Muscle of leg (tissue), 11 donors: Measurements from ENCODE around the gene HRH1. TPM values are rescaled to one million over a fixed set of nuclear protein-coding genes. Genes with fewer than 3 reads are reported as not detected.

Experiments used
- DNase-seq: peaks from one replicate; pipeline ENCODE4 v3.0.0; 2013
- H3K27ac ChIP-seq: one replicate; pipeline ENCODE4 v1.5.1; 2013; ENCODE audit warnings: mild to moderate bottlenecking, low read length, control low read depth
- H3K27me3 ChIP-seq: one replicate; pipeline ENCODE4 v1.6.1; 2013; ENCODE audit warnings: low read length; ENCODE audit not compliant: control insufficient read depth, insufficient read depth
- H3K36me3 ChIP-seq: one replicate; pipeline ENCODE4 v1.6.1; 2013; ENCODE audit warnings: low read length; ENCODE audit not compliant: control insufficient read depth, insufficient read depth
- H3K4me1 ChIP-seq: one replicate; pipeline ENCODE4 v1.6.1; 2013; ENCODE audit warnings: low read length; ENCODE audit not compliant: control insufficient read depth, insufficient read depth
- H3K4me3 ChIP-seq: one replicate; pipeline ENCODE4 v1.5.1; 2013; ENCODE audit warnings: low read length, control low read depth
- H3K9me3 ChIP-seq: replicated peaks from 2 replicates; pipeline ENCODE4 v1.6.1; 2013; ENCODE audit warnings: low read depth, low read length; ENCODE audit not compliant: control insufficient read depth
- WGBS: methylation state at CpG from one replicate; pipeline ENCODE4 v1.1.5; 2013; ENCODE audit warnings: missing lambda C conversion rate; ENCODE audit not compliant: insufficient coverage; 5-methylcytosine and 5-hydroxymethylcytosine counted together
- polyA plus RNA-seq, 8 donors: library from polyadenylated mRNA; unstranded; fragments of 120-200 nt; gene quantifications; one replicate each; pipeline versions ENCODE4 v1.2.1 to v1.2.3, GENCODE V29; 2013; ENCODE audit warnings: inconsistent platforms in 1 of 8, low replicate concordance in 1 of 8; ENCODE audit not compliant: insufficient read length in 8 of 8, insufficient read depth in 1 of 8
- total RNA-seq: library from RNA; stranded (reverse); fragments of 120-200 nt; gene quantifications from one replicate; pipeline ENCODE4 v1.2.4, GENCODE V29; 2013

HRH1 gene
- total and polyA plus RNA-seq, 9 donors: 1.6 to 6.2 (median 3.2) TPM

DNA sequence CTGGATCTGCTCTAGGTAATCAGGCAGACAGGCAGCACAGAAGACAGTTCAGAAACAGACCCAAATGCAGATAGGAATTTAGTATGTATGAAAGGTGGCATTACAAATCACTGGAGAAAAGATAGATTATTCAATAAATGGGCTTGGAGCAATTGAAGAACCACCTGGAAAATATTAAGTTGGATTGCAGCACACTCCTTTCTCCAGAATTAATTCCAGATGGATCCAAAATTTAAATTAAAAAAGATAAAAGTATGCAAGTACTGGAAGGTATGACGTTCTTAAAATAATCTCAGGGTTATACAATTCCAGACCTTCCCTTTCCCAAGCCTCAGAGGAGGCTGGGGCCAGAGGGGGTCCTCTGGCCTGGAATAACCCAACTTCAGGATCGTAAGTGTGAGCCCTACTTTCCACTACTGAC, 32.5 kb downstream of the HRH1 start:
- Histone ChIP-seq H3K27ac (peak overlapping the region; percentile 75), H3K4me3 (no peak overlapping the region), H3K27me3 (peaks cover 3% of the 10 kb centered on the region), H3K4me1 (peaks cover 19% of the 10 kb centered on the region), H3K36me3 (no peaks in the 10 kb centered on the region), H3K9me3 (no peaks in the 10 kb centered on the region)
- no CpG with 5 or more reads among the region's 2 CpGs for whole genome bisulfite sequencing
- peak; percentile 90 for DNase-seq

DNA sequence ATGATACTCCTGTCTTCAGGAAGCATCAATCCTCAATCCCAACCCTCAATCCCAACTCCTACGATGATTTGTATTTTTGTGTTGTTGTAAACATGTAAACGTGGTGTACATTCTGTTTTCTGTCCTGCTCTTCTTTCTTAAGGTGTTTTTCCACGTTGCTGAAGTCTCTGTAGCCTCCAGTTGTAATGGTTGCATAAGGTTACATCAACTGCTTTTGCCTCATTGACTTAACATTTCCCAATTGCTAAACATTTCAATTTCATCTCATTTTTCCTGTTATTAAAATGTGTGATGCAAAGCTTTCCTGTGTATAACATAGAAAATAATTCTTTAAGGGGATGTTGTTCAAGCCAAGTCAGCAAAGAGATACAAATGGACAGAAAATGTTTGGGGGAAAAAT, 33.4 kb downstream of the HRH1 start:
- H3K36me3 ChIP-seq: no peaks in the 10 kb centered on the region
- H3K4me1 ChIP-seq: peaks cover 19% of the 10 kb centered on the region
- peaks cover 3% of the 10 kb centered on the region for H3K27me3 ChIP-seq
- DNase-seq: no peak
- H3K27ac ChIP-seq: peak overlapping the region; percentile 35
- H3K9me3 ChIP-seq: no peaks in the 10 kb centered on the region
- no CpG with 5 or more reads among the region's 3 CpGs for WGBS
- no peak overlapping the region for H3K4me3 ChIP-seq

DNA sequence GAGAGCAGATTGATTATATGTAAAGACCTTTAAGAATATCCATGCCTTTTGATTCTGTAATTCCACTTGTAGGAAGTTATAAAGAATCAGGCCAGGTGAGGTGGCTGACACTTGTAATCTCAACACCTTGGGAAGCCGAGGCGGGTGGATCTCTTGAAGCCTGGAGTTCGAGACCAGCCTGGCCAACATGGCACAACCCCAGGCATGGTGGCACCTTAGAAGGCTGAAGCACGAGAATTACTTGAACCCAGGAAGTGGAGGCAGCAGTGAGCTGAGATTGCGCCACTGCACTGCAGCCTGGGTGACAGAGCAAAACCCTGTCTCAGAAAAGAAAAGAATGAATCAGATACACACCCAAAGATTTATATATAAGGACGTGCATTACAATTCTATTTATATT, 33.9 kb downstream of the HRH1 start:
- Histone ChIP-seq H3K4me1 (peaks cover 19% of the 10 kb centered on the region), H3K9me3 (no peaks in the 10 kb centered on the region), H3K27me3 (peaks cover 3% of the 10 kb centered on the region), H3K36me3 (no peaks in the 10 kb centered on the region), H3K27ac (no peak overlapping the region), H3K4me3 (no peak overlapping the region)
- DNase-seq: no peak
- 86% methylated on average over 4 of the region's 6 CpGs for WGBS

DNA sequence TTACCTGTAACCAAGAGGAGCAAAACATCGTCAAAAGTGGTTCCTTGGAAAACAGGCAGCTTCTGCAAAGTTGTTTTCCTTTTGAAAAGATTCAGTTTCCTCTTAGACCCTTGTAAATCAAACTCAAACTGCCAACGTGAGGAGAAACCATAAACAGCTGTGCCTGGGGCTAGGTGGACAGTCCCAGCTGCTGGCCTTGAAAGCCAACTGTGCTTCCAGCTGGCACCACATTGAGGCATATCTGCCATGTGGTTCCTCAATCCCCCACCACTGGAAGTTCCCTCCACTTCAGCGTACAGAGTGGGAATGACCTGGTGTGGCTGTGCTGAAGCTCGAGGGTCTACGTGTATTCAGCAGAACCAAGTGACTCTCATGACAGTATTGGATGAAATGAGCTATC, 40.9 kb downstream of the HRH1 start:
- no peaks in the 10 kb centered on the region for H3K9me3 ChIP-seq
- no peak overlapping the region for H3K4me3 ChIP-seq
- H3K27me3 ChIP-seq: peaks cover 4% of the 10 kb centered on the region
- peak; percentile 78 for DNase-seq
- no peak overlapping the region for H3K27ac ChIP-seq
- 0% methylated on average over 1 of the region's 5 CpGs for WGBS
- no peaks in the 10 kb centered on the region for H3K36me3 ChIP-seq
- H3K4me1 ChIP-seq: peaks cover 18% of the 10 kb centered on the region

DNA sequence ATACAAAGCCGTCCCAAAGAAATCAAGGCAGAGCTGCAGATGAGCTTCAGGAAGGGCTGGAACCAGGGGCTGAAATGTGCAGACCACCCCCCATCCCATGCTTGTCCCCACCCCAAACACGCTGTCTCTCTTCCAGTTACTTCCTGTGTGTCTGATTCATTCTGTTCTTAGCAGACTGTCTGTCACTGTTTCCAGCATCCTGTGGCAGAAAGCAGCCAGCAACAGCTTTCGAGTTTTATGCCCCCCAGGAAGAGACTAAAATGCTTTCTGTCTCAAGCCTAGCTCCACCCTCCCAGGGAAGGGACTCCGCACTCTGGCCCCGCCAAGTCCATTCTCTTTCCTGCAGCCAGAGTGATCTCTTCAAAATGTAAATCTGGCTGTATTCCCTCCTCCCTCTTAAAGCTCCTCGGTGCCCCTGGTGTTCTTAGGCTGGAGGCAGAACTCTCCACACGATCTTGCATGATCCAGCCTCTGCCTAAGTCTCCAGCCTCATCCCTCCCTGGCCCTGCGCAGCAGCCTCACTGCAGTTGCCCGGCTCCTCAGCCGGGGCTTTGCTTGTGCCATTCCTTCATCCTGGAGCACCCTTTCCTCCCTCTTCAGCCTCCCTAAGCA, 41.5 kb downstream of the HRH1 start:
- H3K36me3 ChIP-seq: no peaks in the 10 kb centered on the region
- H3K27me3 ChIP-seq: peaks cover 4% of the 10 kb centered on the region
- H3K4me3 ChIP-seq: no peak overlapping the region
- H3K27ac ChIP-seq: peak overlapping the region; percentile 5
- DNase-seq: peak; percentile 69
- no peaks in the 10 kb centered on the region for H3K9me3 ChIP-seq
- H3K4me1 ChIP-seq: peaks cover 18% of the 10 kb centered on the region
- 29% methylated on average over 9 of the region's 10 CpGs for WGBS

DNA sequence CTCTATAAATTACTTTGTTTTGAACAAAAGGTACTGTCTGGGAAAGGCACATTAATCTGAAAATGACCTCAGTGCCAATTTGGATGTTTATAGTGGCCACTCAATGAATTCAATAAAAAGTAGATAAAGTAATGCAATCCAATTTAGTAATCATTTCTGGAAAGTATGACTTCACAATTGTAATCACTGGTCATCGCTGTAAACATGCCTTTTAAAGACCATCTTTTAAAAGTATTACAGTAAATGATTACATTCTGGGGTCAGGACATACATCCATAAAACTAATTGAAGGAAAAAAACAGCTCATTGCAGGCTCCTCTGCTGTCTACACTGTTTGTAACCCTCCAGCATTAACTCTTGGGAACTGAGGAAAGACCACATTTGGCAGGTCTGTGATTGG, 43.2 kb downstream of the HRH1 start:
- H3K9me3 ChIP-seq: no peaks in the 10 kb centered on the region
- no CpG with 5 or more reads among the region's 1 CpG for WGBS
- DNase-seq: peak; percentile 53
- H3K27me3 ChIP-seq: peaks cover 4% of the 10 kb centered on the region
- H3K27ac ChIP-seq: no peak overlapping the region
- peaks cover 24% of the 10 kb centered on the region for H3K4me1 ChIP-seq
- H3K36me3 ChIP-seq: no peaks in the 10 kb centered on the region
- H3K4me3 ChIP-seq: no peak overlapping the region

DNA sequence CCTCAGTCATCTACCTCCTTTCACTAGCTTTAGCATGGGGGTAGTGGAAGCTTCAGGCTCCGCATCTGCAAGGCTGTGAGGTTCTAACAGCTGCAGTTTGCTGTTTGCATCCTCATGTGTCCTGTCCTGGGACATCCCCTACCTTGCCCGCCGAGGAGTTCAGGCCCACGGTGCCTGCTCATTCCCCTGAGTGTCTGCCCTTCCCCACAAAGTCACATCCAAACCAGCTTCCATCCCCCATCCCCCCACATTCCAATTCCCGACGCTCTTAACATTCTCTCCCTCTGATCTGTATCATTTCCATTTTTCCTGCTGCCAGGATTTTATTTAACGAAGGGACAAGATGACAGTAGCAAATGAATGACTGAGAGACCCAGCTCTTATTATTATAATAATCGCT, 43.8 kb downstream of the HRH1 start:
- H3K27ac ChIP-seq: no peak overlapping the region
- H3K4me3 ChIP-seq: no peak overlapping the region
- no peaks in the 10 kb centered on the region for H3K36me3 ChIP-seq
- no peak for DNase-seq
- H3K9me3 ChIP-seq: no peaks in the 10 kb centered on the region
- peaks cover 4% of the 10 kb centered on the region for H3K27me3 ChIP-seq
- peaks cover 24% of the 10 kb centered on the region for H3K4me1 ChIP-seq
- WGBS: 29% methylated on average over 3 of the region's 8 CpGs

DNA sequence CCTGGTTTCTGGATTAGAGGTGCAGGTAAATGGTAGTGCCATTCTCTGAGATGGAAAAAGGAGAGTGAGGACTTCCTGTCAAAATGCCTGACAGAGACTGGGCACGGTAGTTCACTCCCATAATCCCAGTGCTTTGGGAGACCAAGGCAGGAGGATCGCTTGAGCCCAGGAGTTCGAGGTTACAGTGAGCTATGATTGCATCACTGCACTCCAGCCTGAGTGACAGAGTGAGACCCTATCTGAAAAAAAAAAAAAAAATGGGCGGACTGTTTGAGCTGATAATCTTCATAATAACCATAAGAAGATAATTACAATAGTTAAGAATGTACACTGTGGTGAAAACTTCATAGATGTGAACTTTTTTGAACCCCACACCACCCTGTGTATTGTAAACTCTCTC, 44.2 kb downstream of the HRH1 start:
- Histone ChIP-seq H3K27me3 (peaks cover 4% of the 10 kb centered on the region), H3K4me1 (peaks cover 24% of the 10 kb centered on the region), H3K9me3 (no peaks in the 10 kb centered on the region), H3K27ac (no peak overlapping the region), H3K36me3 (no peaks in the 10 kb centered on the region), H3K4me3 (no peak overlapping the region)
- WGBS: 33% methylated on average over 1 of the region's 4 CpGs
- DNase-seq: no peak

DNA sequence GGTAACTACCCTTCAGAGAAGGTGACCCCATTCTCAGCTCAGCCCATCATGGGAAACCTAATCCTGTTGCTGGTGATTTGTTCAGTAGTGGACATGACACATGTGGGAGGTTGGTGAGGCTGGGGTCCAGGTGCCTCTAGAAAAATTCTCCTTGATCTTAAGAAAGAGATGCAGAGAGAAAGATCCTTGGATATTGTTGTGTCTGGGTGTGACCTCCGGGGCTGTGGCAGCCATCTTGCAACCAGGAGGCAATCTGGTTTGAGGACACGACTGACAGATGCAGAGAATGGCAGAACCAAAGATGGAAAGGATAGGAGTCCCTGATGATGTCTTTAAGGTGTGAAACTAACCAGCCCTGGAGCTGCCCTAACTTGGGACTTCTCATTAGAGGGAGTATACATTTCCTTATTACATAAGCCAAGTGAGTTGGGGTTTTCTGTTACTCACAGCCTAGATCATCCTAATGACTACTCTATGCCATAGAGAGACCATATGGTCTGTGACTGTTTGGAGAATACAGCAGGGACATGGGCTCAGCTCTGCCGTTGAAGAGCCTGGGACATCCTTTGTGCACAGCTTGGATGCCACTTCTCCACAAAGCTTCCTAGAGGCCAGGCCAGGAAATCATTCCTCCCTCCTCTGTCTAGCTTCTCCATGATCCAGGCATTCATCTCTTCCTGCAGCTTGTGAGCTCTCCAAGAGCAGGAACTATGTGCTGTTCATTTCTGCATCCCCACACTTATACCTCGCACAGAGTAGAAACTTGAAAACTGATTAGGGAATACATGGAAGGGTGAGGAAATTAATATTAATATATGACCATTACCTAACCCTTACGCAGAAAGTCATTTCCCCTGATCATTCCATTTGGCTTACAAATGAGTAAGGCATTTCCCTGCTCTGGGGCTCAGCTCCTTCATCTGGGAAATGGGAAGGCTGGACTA, 45.9 kb downstream of the HRH1 start:
- Histone ChIP-seq H3K4me3 (no peak overlapping the region), H3K27ac (no peak overlapping the region), H3K36me3 (no peaks in the 10 kb centered on the region), H3K27me3 (peaks cover 4% of the 10 kb centered on the region), H3K9me3 (no peaks in the 10 kb centered on the region), H3K4me1 (peaks cover 28% of the 10 kb centered on the region)
- 79% methylated on average over 3 of the region's 5 CpGs for WGBS
- DNase-seq: no peak

DNA sequence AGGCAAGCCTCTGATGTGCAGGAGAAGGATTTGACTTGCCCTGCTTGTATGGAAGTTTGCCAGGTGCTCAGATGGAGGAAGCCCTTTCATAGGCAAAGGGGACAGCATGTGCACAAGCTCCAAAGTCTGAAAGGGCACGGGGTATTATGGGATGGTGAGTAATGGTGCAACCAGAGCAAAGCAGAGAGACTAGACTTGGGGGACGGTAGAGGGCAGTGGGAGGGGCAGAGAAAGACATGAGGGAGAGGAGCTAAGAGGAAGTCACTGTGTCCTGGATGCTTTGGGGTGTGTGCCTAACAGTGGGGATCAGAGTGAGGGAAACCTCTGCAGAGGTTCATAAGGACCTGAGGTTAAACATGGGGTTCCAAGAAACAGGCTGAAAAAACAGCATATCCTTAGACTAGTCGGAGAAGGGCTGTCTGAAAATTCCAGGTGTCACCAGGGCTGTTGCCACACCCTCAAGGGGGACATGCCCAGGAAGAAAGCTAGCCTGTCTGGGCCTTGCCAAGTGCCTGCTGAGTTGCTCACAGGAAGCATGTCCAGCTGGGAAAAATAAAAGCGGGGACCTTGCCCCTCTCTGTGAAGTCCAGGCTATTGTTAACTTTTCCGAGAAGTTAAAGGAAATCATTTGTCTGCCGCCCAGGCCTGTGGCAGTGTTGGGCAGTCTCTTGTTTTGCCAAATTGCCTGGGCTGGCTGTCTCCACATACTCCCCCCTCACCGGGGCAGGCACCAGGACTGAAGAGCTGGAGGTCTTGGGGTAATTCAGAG, 47.1 kb downstream of the HRH1 start:
- H3K27ac ChIP-seq: peak overlapping the region; percentile 35
- WGBS: 61% methylated on average over 4 of the region's 7 CpGs

More for the DNA sequence above, 47.1 kb downstream of the HRH1 start:
- H3K4me1 ChIP-seq: peaks cover 20% of the 10 kb centered on the region
- no peaks in the 10 kb centered on the region for H3K36me3 ChIP-seq
- peaks cover 4% of the 10 kb centered on the region for H3K27me3 ChIP-seq
- no peak for DNase-seq
- no peaks in the 10 kb centered on the region for H3K9me3 ChIP-seq
- no peak overlapping the region for H3K4me3 ChIP-seq
